B cell (primary cell): Measurements from ENCODE around the gene SENP8.
"Not testable (repeated sequence)": the region's sequence is repeated elsewhere in the genome, so short reads cannot be mapped to it uniquely, and the experiment has no call there.

ENCODE experiments used
- CTCF ChIP-seq: fragments of 200-600 bp; IDR thresholded peaks from one replicate; pipeline ENCODE4 v1.8.0; 2022; ENCODE audit warnings: antibody characterized with exemption, mild to moderate bottlenecking
- EZH2 ChIP-seq: IDR thresholded peaks from 2 replicates; pipeline ENCODE4 v1.6.1; 2012; ENCODE audit warnings: borderline replicate concordance, low read depth, mild to moderate bottlenecking, moderate library complexity, low read length; ENCODE audit not compliant: insufficient read depth, poor library complexity, severe bottlenecking

- not testable (repeated sequence) for TF ChIP-seq EZH2, CTCF
Measured at GRCh38 chr15:72071448-72071825, 46.8 kb upstream of the SENP8 start.
